Esophagus muscularis mucosa (tissue), 4 donors: ENCODE measurements around the gene LRRC27. TPM values are rescaled to one million over a fixed set of nuclear protein-coding genes. Genes with fewer than 3 reads are reported as not detected.

ENCODE experiments used
- DNase-seq: peaks from one replicate; pipeline ENCODE4 v3.0.0-alpha.2; 2017; ENCODE audit errors: extremely low spot score
- H3K27ac ChIP-seq, 4 donors: fragments of 200-600 bp; sonication (generic); replicated peaks in 1 of 4; 1 replicate in 3 of 4; 2 replicates in 1 of 4; pipeline ENCODE4 v1.5.1; 2016 to 2019; ENCODE audit warnings: mild to moderate bottlenecking in 1 of 4
- H3K27me3 ChIP-seq, 4 donors: fragments of 200-600 bp; sonication (generic); one replicate each; pipeline versions ENCODE4 v1.5.1 to v1.6.0; 2016 to 2019
- H3K36me3 ChIP-seq, 4 donors: fragments of 200-600 bp; sonication (generic); one replicate each; pipeline ENCODE4 v1.5.1; 2016 to 2019
- H3K4me1 ChIP-seq, 4 donors: fragments of 200-600 bp; sonication (generic); one replicate each; pipeline ENCODE4 v1.5.1; 2016 to 2019
- H3K4me3 ChIP-seq, 4 donors: fragments of 200-600 bp; sonication (generic); 1 replicate in 2 of 4; 2 replicates in 2 of 4; pipeline ENCODE4 v1.5.1; 2016 to 2019; ENCODE audit warnings: mild to moderate bottlenecking in 4 of 4, moderate library complexity in 1 of 4
- H3K9me3 ChIP-seq, 4 donors: fragments of 200-600 bp; sonication (generic); 1 replicate in 3 of 4; 2 replicates in 1 of 4; pipeline ENCODE4 v1.5.1; 2016 to 2019
- EP300 ChIP-seq: sonication (generic); formaldehyde crosslinking; IDR thresholded peaks from one replicate; pipeline ENCODE4 v1.6.1; 2017; ENCODE audit warnings: antibody characterized with exemption
- POLR2A ChIP-seq: fragments of 450-650 bp; IDR thresholded peaks from one replicate; pipeline ENCODE4 v1.6.1; 2017; ENCODE audit warnings: antibody characterized with exemption, moderate library complexity, mild to moderate bottlenecking, low read depth
- POLR2AphosphoS5 ChIP-seq, 2 donors: sonication (generic); formaldehyde crosslinking; IDR thresholded peaks; one replicate each; pipeline ENCODE4 v1.6.1; 2017; ENCODE audit warnings: antibody characterized with exemption in 2 of 2
- WGBS: methylation state at CpG from one replicate; pipeline ENCODE4 v1.1.5; 2018; 5-methylcytosine and 5-hydroxymethylcytosine counted together
- intact Hi-C: fragments of 100-400 bp; cut with DNase I; formaldehyde crosslinking; loops from one replicate; pipeline ENCODE4 v1.15.1; 2023
- total RNA-seq, 4 donors: library from RNA; depleted of rRNA; stranded (reverse); fragments of >200 nt; gene quantifications; one replicate each; pipeline versions ENCODE4 v1.1.0 to v1.2.1, GENCODE V29; 2016
- TF ChIP-seq, protein P1 (sequence below), 3 experiments: fragments of 200-600 bp in 2 of 3; fragments of 450-650 bp in 1 of 3; sonication (generic) in 2 of 3; IDR thresholded peaks; one replicate each; pipeline ENCODE4 v1.5.1; 2017 to 2019; ENCODE audit warnings: antibody characterized with exemption in 3 of 3, mild to moderate bottlenecking in 2 of 3, moderate library complexity in 1 of 3

Gene LRRC27
- total RNA-seq, 4 donors from 2014 or later, result 5.8 to 19.1 (median 9.5) TPM

DNA sequence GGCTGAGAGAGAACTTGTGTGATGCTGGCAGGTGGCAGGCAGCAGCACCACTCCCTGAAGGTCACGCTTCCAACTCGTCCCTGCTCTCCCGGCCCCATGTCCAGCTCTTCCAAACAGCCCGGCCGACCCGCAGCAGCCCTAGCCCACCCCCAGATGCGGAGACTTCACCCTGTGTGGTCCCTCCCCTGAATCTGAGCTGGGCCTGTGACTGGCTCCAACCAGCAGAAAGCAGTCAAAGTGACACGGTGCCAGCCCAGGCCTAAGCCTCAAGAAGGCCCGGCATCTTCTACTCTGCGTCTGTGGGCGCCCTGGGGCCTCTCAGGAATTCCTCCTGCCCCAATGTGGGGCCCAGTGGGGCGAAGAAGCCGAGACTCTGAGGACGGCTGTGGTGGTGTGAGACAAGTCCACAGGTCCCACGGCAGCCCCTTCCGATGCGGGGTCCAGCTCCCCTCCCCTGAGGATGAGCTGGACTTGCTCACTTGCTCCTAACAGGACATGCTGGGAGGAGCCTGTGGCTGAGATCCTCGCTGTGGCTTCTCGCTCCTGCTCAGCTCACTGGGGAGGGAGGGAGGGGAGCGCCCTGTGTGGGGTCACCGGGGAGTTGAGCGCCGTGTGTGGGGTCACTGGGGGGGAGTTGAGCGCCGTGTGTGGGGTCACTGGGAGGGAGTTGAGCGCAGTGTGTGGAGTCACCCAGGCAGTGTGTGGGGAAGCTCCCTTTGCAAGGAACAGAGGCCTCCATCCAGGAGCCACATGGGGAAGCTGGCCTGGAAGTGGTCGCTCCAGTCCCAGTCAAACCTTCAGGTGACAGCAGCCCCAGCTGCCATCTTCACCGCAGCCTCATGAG is 33.7 kb upstream of the LRRC27 start:
- Histone ChIP-seq H3K36me3 (no peaks in the 10 kb centered on the region), H3K27ac (no peak overlapping the region), H3K4me1 (peaks cover 0 to 10% (median 8%) of the 10 kb centered on the region in 4 donors), H3K27me3 (no peaks in the 10 kb centered on the region), H3K4me3 (no peak overlapping the region), H3K9me3 (no peaks in the 10 kb centered on the region)
- intact Hi-C loops, result no loop called here
- WGBS, result 74% methylated on average over 19 of the region's 28 CpGs
- TF ChIP-seq POLR2A, result no peak
- no peak for TF ChIP-seq EP300
- DNase-seq, result no peak

DNA sequence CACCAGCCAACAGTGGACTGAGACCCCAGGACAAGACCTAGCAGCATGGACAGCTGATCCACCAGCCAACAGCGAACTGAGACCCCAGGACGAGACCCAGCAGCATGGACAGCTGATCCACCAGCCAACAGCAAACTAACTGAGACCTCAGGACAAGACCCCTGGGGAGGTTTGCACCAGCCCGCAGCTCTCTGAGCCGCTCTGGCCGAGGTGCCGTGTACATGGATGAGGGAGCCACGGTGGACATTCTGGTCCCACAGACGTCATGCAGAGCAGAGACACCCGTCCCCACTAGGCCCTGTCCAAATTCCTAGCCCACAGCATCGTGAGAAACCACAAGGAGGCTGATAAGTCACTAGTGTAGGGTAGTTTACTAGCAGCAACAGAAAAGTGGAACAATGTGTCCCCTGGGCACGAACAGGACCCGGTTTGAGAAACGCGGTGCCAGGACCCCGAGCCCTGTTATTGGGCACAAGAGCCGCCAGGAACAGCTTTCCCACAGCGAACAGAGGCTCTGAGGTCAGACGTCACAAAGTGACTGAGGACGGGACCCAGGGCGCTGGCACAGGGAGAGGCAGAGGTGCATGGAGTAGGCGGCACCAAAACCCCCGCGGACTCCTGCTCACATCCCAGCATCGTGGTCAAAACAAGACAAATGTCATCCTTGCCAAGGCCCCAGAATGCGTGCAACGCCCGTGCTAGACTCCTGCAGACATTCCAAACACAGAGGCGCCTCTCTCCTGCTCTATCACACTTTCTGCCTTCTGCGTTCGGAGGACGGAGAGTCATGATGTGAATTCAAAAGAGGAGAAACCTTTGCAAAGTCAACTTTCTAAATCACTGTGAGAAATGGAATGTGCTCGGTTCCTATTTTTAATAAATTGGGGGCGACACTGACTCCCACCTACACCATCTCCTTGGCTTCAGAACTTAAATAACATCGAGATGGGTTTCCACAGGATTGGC is 32.3 kb upstream of the LRRC27 start:
- Histone ChIP-seq H3K4me3 (no peak overlapping the region), H3K9me3 (no peaks in the 10 kb centered on the region), H3K27ac (no peak overlapping the region), H3K36me3 (no peaks in the 10 kb centered on the region), H3K4me1 (no peaks in the 10 kb centered on the region), H3K27me3 (no peaks in the 10 kb centered on the region)
- 91% methylated on average over 26 of the region's 34 CpGs for WGBS
- intact Hi-C loops, result no loop called here
- DNase-seq, result no peak
- TF ChIP-seq POLR2AphosphoS5 (IDR thresholded peaks at IDR 0.05), result no peak
- TF ChIP-seq POLR2A, result no peak
- no peak for TF ChIP-seq EP300
- TF ChIP-seq, protein P1, sequence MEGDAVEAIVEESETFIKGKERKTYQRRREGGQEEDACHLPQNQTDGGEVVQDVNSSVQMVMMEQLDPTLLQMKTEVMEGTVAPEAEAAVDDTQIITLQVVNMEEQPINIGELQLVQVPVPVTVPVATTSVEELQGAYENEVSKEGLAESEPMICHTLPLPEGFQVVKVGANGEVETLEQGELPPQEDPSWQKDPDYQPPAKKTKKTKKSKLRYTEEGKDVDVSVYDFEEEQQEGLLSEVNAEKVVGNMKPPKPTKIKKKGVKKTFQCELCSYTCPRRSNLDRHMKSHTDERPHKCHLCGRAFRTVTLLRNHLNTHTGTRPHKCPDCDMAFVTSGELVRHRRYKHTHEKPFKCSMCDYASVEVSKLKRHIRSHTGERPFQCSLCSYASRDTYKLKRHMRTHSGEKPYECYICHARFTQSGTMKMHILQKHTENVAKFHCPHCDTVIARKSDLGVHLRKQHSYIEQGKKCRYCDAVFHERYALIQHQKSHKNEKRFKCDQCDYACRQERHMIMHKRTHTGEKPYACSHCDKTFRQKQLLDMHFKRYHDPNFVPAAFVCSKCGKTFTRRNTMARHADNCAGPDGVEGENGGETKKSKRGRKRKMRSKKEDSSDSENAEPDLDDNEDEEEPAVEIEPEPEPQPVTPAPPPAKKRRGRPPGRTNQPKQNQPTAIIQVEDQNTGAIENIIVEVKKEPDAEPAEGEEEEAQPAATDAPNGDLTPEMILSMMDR (IDR thresholded peaks at IDR 0.05), result no peak

GRCh38 chr10:132300582-132300981 is 31.4 kb upstream of the LRRC27 start:
- H3K9me3 ChIP-seq, result no peaks in the 10 kb centered on the region
- intact Hi-C loops, result no loop called here
- H3K27me3 ChIP-seq, result no peaks in the 10 kb centered on the region
- no peak for DNase-seq
- no peaks in the 10 kb centered on the region for H3K36me3 ChIP-seq
- WGBS, result 85% methylated on average over 6 of the region's 10 CpGs
- H3K27ac ChIP-seq, result no peak overlapping the region
- TF ChIP-seq, protein P1 (IDR thresholded peaks at IDR 0.05), result no peak
- TF ChIP-seq POLR2AphosphoS5 (IDR thresholded peaks at IDR 0.05), result no peak
- no peak for TF ChIP-seq EP300
- no peak for TF ChIP-seq POLR2A
- H3K4me1 ChIP-seq, result no peaks in the 10 kb centered on the region
- no peak overlapping the region for H3K4me3 ChIP-seq

GRCh38 chr10:132301371-132302330 is 30.3 kb upstream of the LRRC27 start:
- TF ChIP-seq EP300, result no peak
- no peak for TF ChIP-seq POLR2AphosphoS5 (IDR thresholded peaks at IDR 0.05)
- TF ChIP-seq, protein P1 (IDR thresholded peaks at IDR 0.05), result no peak
- no peak for TF ChIP-seq POLR2A
- no peak for DNase-seq
- H3K27ac ChIP-seq, result no peak overlapping the region
- peaks cover under 1 to 7% (median 4%) of the 10 kb centered on the region in 4 donors for H3K4me1 ChIP-seq
- no peaks in the 10 kb centered on the region for H3K27me3 ChIP-seq
- no peaks in the 10 kb centered on the region for H3K9me3 ChIP-seq
- H3K4me3 ChIP-seq, result no peak overlapping the region
- WGBS, result 92% methylated on average over 28 of the region's 38 CpGs
- intact Hi-C loops, result no loop called here
- H3K36me3 ChIP-seq, result no peaks in the 10 kb centered on the region
